VCaP (cell line): ENCODE data around the gene UBE2V1.

ENCODE experiments used
- H3K27ac ChIP-seq: fragments of 450-650 bp; 2 replicates; pipeline ENCODE4 v1.5.1; 2017
- CTCF ChIP-seq: fragments of 450-650 bp; conservative IDR thresholded peaks from 2 replicates; pipeline ENCODE4 v1.5.1; 2017; ENCODE audit warnings: mild to moderate bottlenecking, moderate library complexity

UBE2V1 gene

GRCh38 chr20:50126662-50127061 lies 13.7 kb upstream of the UBE2V1 start:
- H3K27ac ChIP-seq: peak overlapping the region; percentile 88
- TF ChIP-seq CTCF: no peak

GRCh38 chr20:50125279-50125678 lies 12.3 kb upstream of the UBE2V1 start:
- peak overlapping the region; percentile 88 for H3K27ac ChIP-seq
- TF ChIP-seq CTCF: no peak

- peak overlapping the region; percentile 88 for H3K27ac ChIP-seq
- TF ChIP-seq CTCF: no peak
These were observed 11.5 kb upstream of the UBE2V1 start for GRCh38 chr20:50124496-50124895.

- no peak for TF ChIP-seq CTCF
- peak overlapping the region; percentile 88 for H3K27ac ChIP-seq
These were observed 10.5 kb upstream of the UBE2V1 start for GRCh38 chr20:50123418-50123817.

- TF ChIP-seq CTCF: no peak
- peak overlapping the region; percentile 88 for H3K27ac ChIP-seq
These were observed 9.8 kb upstream of the UBE2V1 start for GRCh38 chr20:50122763-50123162.

- peak overlapping the region; percentile 88; the same call in 1 of the 2 replicates for H3K27ac ChIP-seq
- TF ChIP-seq CTCF: no peak
These were observed 8.9 kb upstream of the UBE2V1 start for GRCh38 chr20:50121858-50122271.

GRCh38 chr20:50120935-50121693 lies 8.2 kb upstream of the UBE2V1 start:
- peak; percentile 98 for TF ChIP-seq CTCF

More at GRCh38 chr20:50120935-50121693, 8.2 kb upstream of the UBE2V1 start:
- peak overlapping the region; percentile 39 for H3K27ac ChIP-seq
